AG09319 (cell line): ENCODE data around the gene NFASC.

Experiments used
- DNase-seq: peaks from one replicate; pipeline ENCODE4 v3.0.0-alpha.2; 2010; ENCODE audit warnings: low read depth; ENCODE audit errors: extremely low read depth
- TF ChIP-seq, protein P1 (sequence below): IDR thresholded peaks from 2 replicates; pipeline ENCODE4 v1.5.1; 2011; ENCODE audit warnings: low read depth, mild to moderate bottlenecking, inconsistent platforms, low read length, moderate library complexity

The NFASC gene

DNA sequence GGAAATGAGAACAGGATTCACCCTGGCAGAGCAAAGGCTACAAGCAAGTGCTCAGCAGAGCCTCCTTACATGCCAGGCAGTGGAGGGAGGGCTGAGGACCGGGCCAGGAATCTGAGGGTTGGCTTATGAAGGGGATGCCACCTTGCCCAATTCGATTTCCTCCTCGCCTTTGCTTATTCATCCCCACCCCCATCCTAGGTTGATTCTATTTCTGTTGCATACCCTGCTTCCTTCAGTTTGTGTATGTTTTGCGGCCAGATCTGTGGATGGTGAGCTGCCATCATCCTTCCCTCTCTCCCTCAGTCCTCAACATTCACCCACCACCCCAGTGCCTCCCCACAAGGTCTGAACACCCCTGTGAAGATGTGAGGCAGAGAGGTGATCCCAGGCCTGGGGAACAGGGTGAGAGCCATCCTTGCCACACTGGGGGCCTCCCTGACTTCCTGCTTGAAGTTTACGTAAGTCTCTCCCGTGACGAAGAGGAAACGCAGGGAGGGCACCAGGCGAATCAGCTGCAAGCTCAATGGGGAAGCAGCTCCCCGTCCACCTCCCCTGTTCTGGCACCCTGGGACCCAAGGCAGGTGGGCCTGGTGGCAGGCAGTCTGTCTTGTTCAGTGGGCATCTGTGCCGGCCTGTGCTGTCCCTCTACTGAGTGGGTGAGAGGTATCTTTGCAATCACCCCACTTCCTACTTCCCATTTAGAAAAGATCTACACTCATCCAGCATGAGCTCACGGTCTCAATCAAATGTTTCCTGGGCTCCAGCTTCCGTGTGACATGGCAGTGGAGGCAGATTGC is 121.7 kb downstream of the NFASC start:
- TF ChIP-seq, protein P1, sequence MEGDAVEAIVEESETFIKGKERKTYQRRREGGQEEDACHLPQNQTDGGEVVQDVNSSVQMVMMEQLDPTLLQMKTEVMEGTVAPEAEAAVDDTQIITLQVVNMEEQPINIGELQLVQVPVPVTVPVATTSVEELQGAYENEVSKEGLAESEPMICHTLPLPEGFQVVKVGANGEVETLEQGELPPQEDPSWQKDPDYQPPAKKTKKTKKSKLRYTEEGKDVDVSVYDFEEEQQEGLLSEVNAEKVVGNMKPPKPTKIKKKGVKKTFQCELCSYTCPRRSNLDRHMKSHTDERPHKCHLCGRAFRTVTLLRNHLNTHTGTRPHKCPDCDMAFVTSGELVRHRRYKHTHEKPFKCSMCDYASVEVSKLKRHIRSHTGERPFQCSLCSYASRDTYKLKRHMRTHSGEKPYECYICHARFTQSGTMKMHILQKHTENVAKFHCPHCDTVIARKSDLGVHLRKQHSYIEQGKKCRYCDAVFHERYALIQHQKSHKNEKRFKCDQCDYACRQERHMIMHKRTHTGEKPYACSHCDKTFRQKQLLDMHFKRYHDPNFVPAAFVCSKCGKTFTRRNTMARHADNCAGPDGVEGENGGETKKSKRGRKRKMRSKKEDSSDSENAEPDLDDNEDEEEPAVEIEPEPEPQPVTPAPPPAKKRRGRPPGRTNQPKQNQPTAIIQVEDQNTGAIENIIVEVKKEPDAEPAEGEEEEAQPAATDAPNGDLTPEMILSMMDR, result no peak
- DNase-seq, result no peak

DNA sequence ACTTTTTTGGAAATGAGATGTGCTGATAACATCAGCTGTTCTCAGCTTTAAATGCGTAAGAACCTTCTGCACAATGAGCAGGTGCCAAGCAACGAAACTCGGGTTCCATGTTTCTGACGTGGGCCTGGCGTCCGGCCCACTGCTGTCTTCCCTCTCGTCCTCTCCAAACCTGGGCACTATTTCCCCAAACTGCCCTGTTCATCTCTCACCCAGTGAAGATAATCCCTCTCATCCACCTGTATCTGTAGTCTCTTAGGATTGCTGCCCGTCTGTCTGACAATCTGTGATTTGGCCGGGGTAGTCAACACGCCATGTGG is 122.3 kb downstream of the NFASC start:
- DNase-seq, result no peak
- TF ChIP-seq, protein P1, result no peak

DNA sequence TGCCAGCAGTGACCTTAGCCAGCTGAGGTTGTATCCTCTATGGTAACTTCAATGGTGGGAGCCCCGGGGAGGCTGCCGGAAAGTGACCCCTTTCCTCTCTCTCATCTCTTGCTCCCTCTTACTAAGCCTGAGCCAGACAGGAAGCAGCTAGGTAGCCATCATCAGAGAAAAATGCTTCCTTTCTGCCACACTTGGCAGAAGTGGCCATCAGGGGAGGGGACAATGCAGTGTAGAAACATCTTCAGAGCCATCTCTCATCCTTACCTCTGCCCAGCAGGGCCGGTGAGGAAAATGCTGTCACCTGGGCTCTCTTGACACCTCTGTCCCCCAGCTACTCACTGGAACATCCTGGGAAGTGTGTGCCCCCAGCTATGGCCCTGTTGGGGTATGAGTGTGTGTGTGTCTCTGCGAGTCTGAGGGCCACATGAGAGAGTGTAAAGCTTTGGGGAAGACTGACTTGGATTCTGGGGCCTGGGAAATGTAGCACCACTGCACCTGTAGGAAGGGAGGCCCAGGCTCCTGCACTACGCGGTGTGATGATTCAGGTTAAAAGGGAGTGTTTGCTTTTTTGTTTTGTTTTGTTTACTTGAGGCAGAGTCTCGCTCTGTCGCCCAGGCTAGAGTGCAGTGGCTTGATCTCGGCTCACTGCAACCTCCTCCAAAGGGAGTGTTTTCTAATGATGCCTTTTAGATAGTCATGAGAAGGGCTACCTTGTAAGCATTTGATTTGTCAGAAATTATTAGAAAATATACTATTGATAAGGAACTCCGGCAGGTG is 123.6 kb downstream of the NFASC start:
- no peak for DNase-seq

DNA sequence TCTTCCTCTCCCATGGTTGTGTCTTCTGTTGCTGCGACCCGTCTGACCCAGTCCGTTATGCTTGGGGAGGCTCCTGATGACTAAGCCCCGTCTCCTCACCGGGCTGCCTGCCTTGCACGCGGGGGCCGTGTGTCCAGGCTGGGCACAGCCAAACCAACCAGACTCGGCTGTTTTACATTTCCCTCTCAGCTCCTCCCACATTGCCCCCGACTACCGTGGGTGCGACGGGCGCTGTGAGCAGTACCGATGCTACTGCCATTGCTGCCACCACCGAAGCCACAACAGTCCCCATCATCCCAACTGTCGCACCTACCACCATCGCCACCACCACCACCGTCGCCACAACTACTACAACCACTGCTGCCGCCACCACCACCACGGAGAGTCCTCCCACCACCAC is 126.3 kb downstream of the NFASC start:
- DNase-seq, result no peak
- TF ChIP-seq, protein P1, result no peak

More for the DNA sequence above, 123.6 kb downstream of the NFASC start:
- TF ChIP-seq, protein P1, result no peak

DNA sequence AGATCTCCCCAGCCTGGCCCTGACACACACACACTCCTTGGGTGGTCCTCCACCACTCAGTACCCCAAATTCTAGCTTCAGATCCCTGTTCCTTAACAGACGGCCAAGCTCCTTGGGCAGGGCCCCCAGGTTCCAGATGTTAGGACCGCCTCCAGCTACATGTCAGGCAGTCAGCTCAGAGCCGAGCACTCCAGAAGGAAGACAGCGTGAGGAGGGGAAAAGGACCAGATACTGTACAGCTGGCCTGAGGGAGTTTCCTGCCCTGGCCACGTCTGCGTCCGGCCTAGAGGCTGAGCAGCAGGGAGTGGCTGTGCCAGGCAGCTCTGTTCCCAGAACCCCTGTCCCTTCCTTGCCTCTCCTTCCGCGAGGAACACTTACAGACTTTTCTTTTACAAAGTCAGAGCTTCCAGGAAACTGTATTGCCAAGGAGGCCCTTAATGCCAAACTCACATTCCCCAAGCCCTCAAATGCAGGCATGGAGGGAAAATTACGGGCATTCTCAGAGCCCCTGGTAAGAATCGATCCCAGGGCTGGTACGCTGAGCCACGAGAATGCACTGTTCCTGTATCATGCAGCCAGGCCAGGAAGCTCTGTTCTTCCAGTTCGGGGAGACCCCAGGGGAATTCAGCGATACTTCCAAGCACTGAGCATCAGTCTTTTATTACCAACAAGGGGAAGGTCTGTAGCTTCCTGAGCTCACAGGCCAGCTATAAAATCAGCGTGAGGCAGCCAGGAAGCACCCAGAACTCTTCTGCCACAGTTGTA is 127.1 kb downstream of the NFASC start:
- DNase-seq, result no peak
- TF ChIP-seq, protein P1, result no peak

DNA sequence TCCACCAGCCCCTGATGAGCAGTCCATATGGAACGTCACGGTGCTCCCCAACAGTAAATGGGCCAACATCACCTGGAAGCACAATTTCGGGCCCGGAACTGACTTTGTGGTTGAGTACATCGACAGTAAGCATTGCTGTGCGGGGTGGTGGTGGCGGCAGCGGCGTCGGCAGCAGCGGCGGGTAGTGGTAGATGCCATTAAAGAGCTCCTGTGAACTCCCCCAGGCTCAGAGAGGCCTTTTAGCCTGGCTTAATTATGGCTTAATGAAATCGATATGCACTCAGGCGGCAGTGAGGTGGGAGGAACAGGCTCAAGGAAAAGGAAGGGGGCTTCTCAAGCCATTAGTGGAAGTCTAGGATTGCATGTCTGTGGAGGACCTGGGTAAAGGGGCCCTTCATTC is 130.5 kb downstream of the NFASC start:
- TF ChIP-seq, protein P1, result no peak
- DNase-seq, result no peak
